DMS 273 (cell line): ENCODE results near the gene ATP10B.
"Not testable (repeated sequence)": the region's sequence is repeated elsewhere in the genome, so short reads cannot be mapped to it uniquely, and the experiment has no call there.

Experiments used
- DNase-seq: peaks from one replicate; lab custom pipeline; 2025; ENCODE audit not compliant: unreplicated experiment; lab: John Stamatoyannopoulos, UW

Gene ATP10B

GRCh38 chr5:160824301-160825001 lies 27.6 kb downstream of the ATP10B start:
- no peak for DNase-seq

DNA sequence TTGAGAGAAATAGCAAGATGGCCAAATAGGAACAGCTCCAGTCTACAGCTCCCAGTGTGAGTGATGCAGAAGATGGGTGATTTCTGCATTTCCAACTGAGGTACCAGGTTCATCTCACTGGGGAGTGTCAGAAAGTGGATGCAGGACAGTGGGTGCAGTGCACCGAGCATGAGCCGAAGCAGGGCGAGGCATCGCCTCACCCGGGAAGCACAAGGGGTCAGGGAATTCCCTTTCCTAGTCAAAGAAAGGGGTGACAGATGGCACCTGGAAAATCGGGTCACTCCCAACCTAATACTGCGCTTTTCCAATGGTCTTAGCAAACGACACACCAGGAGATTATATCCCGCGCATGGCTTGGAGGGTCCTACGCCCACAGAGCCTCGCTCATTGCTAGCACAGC lies 39.0 kb downstream of the ATP10B start:
- not testable (repeated sequence) for DNase-seq

DNA sequence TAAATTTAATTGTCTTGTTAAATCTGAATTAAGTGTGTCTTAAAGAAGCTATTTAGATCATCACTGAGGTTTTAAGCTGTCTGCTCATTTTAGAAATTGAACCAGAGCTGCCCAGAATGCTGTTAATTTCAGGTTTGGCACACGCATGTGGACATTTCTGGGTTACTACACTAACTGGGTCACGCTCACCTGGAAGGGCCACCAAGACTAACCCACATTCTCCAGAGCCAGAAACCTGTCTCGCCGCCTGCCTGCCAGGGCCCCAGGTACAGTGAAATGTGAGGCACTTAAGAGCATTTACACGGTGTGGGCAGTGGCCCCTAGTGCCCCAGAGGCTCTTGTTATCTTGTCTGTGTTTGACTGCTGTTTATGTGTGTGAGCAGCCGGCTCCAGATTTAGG lies 46.6 kb downstream of the ATP10B start:
- DNase-seq, result no peak

- DNase-seq, result peak; percentile 20
Measured at GRCh38 chr5:160802592-160802991, 49.4 kb downstream of the ATP10B start.

GRCh38 chr5:160800375-160801275 lies 51.4 kb downstream of the ATP10B start:
- DNase-seq, result no peak

- no peak for DNase-seq
Measured at GRCh38 chr5:160799184-160799583, 52.8 kb downstream of the ATP10B start.

- DNase-seq, result no peak
Measured at GRCh38 chr5:160797020-160797419, 55.0 kb downstream of the ATP10B start.

GRCh38 chr5:160793530-160793899 lies 58.5 kb downstream of the ATP10B start:
- DNase-seq, result no peak

DNA sequence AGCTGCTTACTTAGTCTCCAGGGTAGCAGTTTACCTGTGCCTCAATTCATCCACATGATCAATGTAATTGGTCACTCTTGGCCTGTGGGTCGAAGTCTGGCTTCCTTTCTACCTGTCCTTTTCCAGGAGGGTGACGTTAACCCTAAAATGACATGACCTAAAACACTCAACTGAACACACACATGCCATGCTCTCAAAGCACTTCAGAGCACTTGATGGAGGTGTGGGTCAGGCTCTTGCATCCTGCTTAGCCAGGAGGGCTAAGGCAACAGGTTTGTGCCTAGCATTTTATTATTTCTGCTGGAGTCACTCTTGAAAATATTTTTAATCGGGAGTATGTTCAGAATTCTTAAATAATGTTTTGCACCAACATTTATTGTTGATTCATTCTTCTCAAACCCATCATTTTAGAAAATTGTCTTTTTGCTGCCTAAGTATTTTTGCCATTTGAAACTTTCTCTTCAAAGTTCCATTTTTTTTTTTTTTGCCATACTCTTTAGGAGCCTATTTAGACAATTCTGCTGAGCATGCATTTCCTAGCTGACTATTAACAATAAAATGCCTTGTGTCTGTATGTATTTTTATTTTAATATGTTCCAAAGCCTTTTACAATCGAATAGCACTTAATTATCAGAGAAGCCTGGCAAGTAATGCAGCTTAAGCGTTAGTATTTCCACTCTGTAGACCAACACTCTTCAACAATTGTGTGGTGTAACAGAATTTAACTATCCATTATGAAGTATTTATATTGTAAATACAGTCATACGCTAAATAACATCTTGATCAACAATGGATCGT lies 59.1 kb downstream of the ATP10B start:
- DNase-seq, result no peak

GRCh38 chr5:160792281-160792680 lies 59.7 kb downstream of the ATP10B start:
- DNase-seq, result no peak

DNA sequence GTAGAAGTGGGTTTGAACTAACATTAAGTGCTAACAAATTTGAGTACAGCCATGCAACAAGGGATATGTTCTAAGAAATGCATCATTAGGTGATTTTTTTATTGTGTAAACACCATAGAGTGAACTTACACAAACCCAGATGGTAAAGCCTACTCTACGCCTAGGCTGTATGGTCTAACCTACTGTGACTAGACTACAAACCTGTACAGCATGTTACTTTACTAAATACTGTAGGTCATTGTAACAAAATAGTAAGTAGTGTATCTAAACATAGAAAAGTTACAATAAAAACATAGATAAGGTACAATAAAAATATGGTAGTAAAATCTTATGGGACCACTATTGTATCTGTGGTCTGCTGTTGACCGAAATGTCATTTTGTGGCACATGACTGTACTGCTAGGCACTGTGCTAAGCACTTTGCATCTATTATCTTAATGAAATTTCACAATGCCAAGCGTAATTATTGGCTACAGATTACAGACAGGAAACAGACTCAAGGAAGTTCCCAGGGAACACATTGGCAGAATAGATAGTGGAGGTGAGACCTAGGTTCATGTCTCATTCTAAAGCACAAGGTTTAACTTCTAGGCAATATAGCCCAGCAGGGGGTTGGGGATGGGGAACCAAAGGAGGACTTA lies 62.7 kb downstream of the ATP10B start:
- no peak for DNase-seq

- no peak for DNase-seq
Measured at GRCh38 chr5:160788102-160788660, 63.8 kb downstream of the ATP10B start.

- peak; percentile 33 for DNase-seq
Measured at GRCh38 chr5:160787240-160787639, 64.8 kb downstream of the ATP10B start.

DNA sequence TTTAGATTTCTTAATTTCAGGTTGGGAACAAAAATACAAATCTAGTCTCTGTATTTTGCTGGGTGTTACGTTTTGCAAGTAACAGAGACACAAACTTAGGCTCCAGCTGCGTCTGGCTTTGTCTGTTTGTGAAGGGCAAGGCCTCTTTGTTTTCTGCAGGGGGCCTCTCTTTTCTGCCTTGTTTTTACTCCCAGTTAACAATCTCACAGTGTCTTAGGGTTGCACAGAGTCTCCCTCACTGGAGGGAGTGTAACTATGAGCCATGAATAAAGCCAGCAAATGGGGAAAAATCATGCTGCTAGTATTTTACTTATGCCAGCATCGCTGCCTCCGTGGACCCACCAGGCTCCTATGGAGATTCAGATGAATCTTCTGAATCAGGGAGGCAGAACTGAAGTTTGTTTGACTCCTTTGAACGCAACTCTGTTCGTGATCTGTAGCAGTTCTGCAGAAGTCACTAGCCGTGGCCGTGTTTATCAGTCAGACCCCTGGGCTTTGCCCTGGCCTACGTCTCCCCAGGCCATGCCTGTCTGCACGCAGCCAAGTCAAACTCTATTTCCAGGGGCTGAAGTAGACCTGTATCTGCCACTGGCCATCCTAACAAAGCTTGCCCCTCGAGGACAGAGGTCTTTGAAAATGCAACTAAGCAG lies 77.2 kb downstream of the ATP10B start:
- no peak for DNase-seq

- no peak for DNase-seq
Measured at GRCh38 chr5:160773646-160774410, 78.2 kb downstream of the ATP10B start.

DNA sequence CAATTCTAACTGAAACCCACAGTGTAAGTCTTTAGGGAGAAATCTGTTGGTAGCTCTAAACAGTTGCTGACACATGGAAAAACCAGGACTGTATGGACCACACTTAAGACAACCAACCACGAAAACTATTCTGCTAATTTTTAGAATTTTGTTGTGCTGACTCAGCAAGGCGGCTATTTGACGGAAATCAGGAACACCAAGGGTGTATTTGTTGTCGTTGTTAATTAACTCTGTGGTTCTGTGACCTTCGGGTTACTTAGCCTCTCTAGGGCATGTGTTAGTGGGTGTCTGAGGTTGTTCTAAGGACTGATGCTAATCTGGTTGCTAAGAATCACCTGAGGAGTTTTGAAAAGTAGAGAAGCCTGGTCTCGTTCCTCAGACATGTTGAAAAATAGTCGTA lies 79.2 kb downstream of the ATP10B start:
- DNase-seq, result no peak

GRCh38 chr5:160770718-160771117 lies 81.3 kb downstream of the ATP10B start:
- no peak for DNase-seq

- DNase-seq, result peak; percentile 24
Measured at GRCh38 chr5:160769301-160769700, 82.7 kb downstream of the ATP10B start.

- no peak for DNase-seq
Measured at GRCh38 chr5:160767062-160767461, 84.9 kb downstream of the ATP10B start.
